ENCODE results near the gene COX10. TPM values are rescaled to one million over a fixed set of nuclear protein-coding genes. Genes with fewer than 3 reads are reported as not detected.

Gene COX10
- total RNA-seq, 5 donors from 2014 or later (not counting 1 experiment from before 2014, with no cell fraction given): 14.8 to 18.0 (median 16.3) TPM

- Mint-ChIP-seq H3K4me1 (peaks cover 23 to 33% (median 32%) of the 10 kb centered on the region in 3 donors), H3K27me3 (no peaks in the 10 kb centered on the region), H3K4me3 (no peak overlapping the region), H3K27ac (no peak overlapping the region), H3K9me3 (no peaks in the 10 kb centered on the region), H3K36me3 (peaks cover 48% of the 10 kb centered on the region)
- ATAC-seq (replicated peaks in 1 of 4) (no peak), DNase-seq (no peak)
- WGBS (ENCODE audit: insufficient coverage): no CpG with 5 or more reads among the region's 3 CpGs
- Histone ChIP-seq H3K4me3 (ENCODE audit: control insufficient read depth in 1 of 2, extremely low read depth in 1 of 2, low read length in 1 of 2) (no peak overlapping the region), H3K36me3 (ENCODE audit: control insufficient read depth in 2 of 2, extremely low read depth in 1 of 2, insufficient read depth in 1 of 2, low read length in 1 of 2) (peaks cover 0 to 10% of the 10 kb centered on the region in 2 donors), H3K27ac (ENCODE audit: low read length) (no peak overlapping the region), H3K4me1 (ENCODE audit: control insufficient read depth in 1 of 2, extremely low read depth in 1 of 2, insufficient read depth in 2 of 2, low read length in 2 of 2) (peaks cover 0 to 6% of the 10 kb centered on the region in 2 experiments), H3K9me3 (no peaks in the 10 kb centered on the region), H3K27me3 (replicated peaks in 1 of 2; ENCODE audit: control insufficient read depth in 2 of 2, extremely low read depth in 1 of 2, insufficient read depth in 2 of 2, low read length in 1 of 2) (no peaks in the 10 kb centered on the region)
- CTCF ChIA-PET: no interaction called here
- POLR2A ChIA-PET: interaction anchor here in 1 of 2 donors (0.6 kb wide), 1 partner anchor 196 kb away, joined by 3 read pairs; the partner anchor contains the start of gene HS3ST3B1
Measured at GRCh38 chr17:14104734-14105133, 35.4 kb downstream of the COX10 start.

GRCh38 chr17:14107889-14108288 lies 38.6 kb downstream of the COX10 start:
- Mint-ChIP-seq H3K4me3 (no peak overlapping the region), H3K4me1 (peaks cover 40 to 46% (median 43%) of the 10 kb centered on the region in 3 donors), H3K9me3 (no peaks in the 10 kb centered on the region), H3K27me3 (no peaks in the 10 kb centered on the region), H3K36me3 (peaks cover 31% of the 10 kb centered on the region), H3K27ac (no peak overlapping the region)
- Histone ChIP-seq H3K9me3 (no peaks in the 10 kb centered on the region), H3K4me1 (ENCODE audit: control insufficient read depth in 1 of 2, extremely low read depth in 1 of 2, insufficient read depth in 2 of 2, low read length in 2 of 2) (peaks cover 0 to 6% of the 10 kb centered on the region in 2 experiments), H3K27ac (ENCODE audit: low read length) (no peak overlapping the region), H3K4me3 (ENCODE audit: control insufficient read depth in 1 of 2, extremely low read depth in 1 of 2, low read length in 1 of 2) (no peak overlapping the region), H3K27me3 (replicated peaks in 1 of 2; ENCODE audit: control insufficient read depth in 2 of 2, extremely low read depth in 1 of 2, insufficient read depth in 2 of 2, low read length in 1 of 2) (no peaks in the 10 kb centered on the region), H3K36me3 (ENCODE audit: control insufficient read depth in 2 of 2, extremely low read depth in 1 of 2, insufficient read depth in 1 of 2, low read length in 1 of 2) (peaks cover 0 to 4% of the 10 kb centered on the region in 2 donors)
- no peak for ATAC-seq (replicated peaks in 1 of 4)
- CTCF ChIA-PET: no interaction called here
- no peak for DNase-seq
- POLR2A ChIA-PET: interaction anchor here in 1 of 2 donors (0.5 to 0.6 kb wide), 2 partner anchors 11 to 44 kb away, joined by 3 to 4 read pairs; no protein-coding TSS in a partner anchor

- Histone ChIP-seq H3K27me3 (replicated peaks in 1 of 2; ENCODE audit: control insufficient read depth in 2 of 2, extremely low read depth in 1 of 2, insufficient read depth in 2 of 2, low read length in 1 of 2) (no peaks in the 10 kb centered on the region), H3K36me3 (ENCODE audit: control insufficient read depth in 2 of 2, extremely low read depth in 1 of 2, insufficient read depth in 1 of 2, low read length in 1 of 2) (no peaks in the 10 kb centered on the region), H3K9me3 (no peaks in the 10 kb centered on the region), H3K27ac (ENCODE audit: low read length) (no peak overlapping the region), H3K4me1 (ENCODE audit: control insufficient read depth in 1 of 2, extremely low read depth in 1 of 2, insufficient read depth in 2 of 2, low read length in 2 of 2) (peaks cover 0 to 6% of the 10 kb centered on the region in 2 experiments), H3K4me3 (ENCODE audit: control insufficient read depth in 1 of 2, extremely low read depth in 1 of 2, low read length in 1 of 2) (no peak overlapping the region)
- ATAC-seq (replicated peaks in 1 of 4) (no peak), DNase-seq (no peak)
- Mint-ChIP-seq H3K4me3 (no peak overlapping the region), H3K36me3 (peaks cover 28% of the 10 kb centered on the region), H3K27me3 (no peaks in the 10 kb centered on the region), H3K9me3 (peaks cover 0 to 3% (median 2%) of the 10 kb centered on the region in 3 donors), H3K4me1 (peaks cover 61 to 69% (median 65%) of the 10 kb centered on the region in 3 donors), H3K27ac (no peak overlapping the region)
- ChIA-PET POLR2A (no interaction called here), CTCF (no interaction called here)
- 100% methylated on average over 1 of the region's 2 CpGs for WGBS (ENCODE audit: insufficient coverage)
Measured at GRCh38 chr17:14112407-14112806, 43.1 kb downstream of the COX10 start.

GRCh38 chr17:14113137-14113536 lies 43.8 kb downstream of the COX10 start:
- no peaks in the 10 kb centered on the region for H3K27me3 Mint-ChIP-seq
- H3K36me3 ChIP-seq (ENCODE audit: control insufficient read depth in 2 of 2, extremely low read depth in 1 of 2, insufficient read depth in 1 of 2, low read length in 1 of 2): no peaks in the 10 kb centered on the region
- H3K27ac ChIP-seq (ENCODE audit: low read length): no peak overlapping the region
- H3K4me3 ChIP-seq (ENCODE audit: control insufficient read depth in 1 of 2, extremely low read depth in 1 of 2, low read length in 1 of 2): no peak overlapping the region
- H3K9me3 ChIP-seq: no peaks in the 10 kb centered on the region
- H3K4me3 Mint-ChIP-seq: no peak overlapping the region
- no peak overlapping the region for H3K27ac Mint-ChIP-seq
- WGBS (ENCODE audit: insufficient coverage): no CpG with 5 or more reads among the region's 1 CpG
- ChIA-PET POLR2A (no interaction called here), CTCF (interaction anchor here in 1 of 2 donors (1.0 kb wide), 1 partner anchor 187 kb away, joined by 3 read pairs; the partner anchor contains the start of gene HS3ST3B1)
- peaks cover 57 to 62% (median 61%) of the 10 kb centered on the region in 3 donors for H3K4me1 Mint-ChIP-seq
- DNase-seq: no peak
- ATAC-seq (replicated peaks in 1 of 4): no peak
- H3K36me3 Mint-ChIP-seq: peaks cover 22% of the 10 kb centered on the region
- H3K4me1 ChIP-seq (ENCODE audit: control insufficient read depth in 1 of 2, extremely low read depth in 1 of 2, insufficient read depth in 2 of 2, low read length in 2 of 2): peaks cover 4 to 5% of the 10 kb centered on the region in 2 experiments
- no peaks in the 10 kb centered on the region for H3K27me3 ChIP-seq (replicated peaks in 1 of 2; ENCODE audit: control insufficient read depth in 2 of 2, extremely low read depth in 1 of 2, insufficient read depth in 2 of 2, low read length in 1 of 2)
- peaks cover 0 to 3% (median 2%) of the 10 kb centered on the region in 3 donors for H3K9me3 Mint-ChIP-seq

- Histone ChIP-seq H3K36me3 (ENCODE audit: control insufficient read depth in 2 of 2, extremely low read depth in 1 of 2, insufficient read depth in 1 of 2, low read length in 1 of 2) (no peaks in the 10 kb centered on the region), H3K27me3 (replicated peaks in 1 of 2; ENCODE audit: control insufficient read depth in 2 of 2, extremely low read depth in 1 of 2, insufficient read depth in 2 of 2, low read length in 1 of 2) (no peaks in the 10 kb centered on the region), H3K27ac (ENCODE audit: low read length) (no peak overlapping the region), H3K4me3 (ENCODE audit: control insufficient read depth in 1 of 2, extremely low read depth in 1 of 2, low read length in 1 of 2) (no peak overlapping the region), H3K4me1 (ENCODE audit: control insufficient read depth in 1 of 2, extremely low read depth in 1 of 2, insufficient read depth in 2 of 2, low read length in 2 of 2) (peaks cover 7% of the 10 kb centered on the region in 2 experiments), H3K9me3 (no peaks in the 10 kb centered on the region)
- WGBS (ENCODE audit: insufficient coverage): 96% methylated on average over 3 of the region's 4 CpGs
- ChIA-PET POLR2A (no interaction called here), CTCF (interaction anchor here (0.6 to 1.3 kb wide), 3 partner anchors 10 to 26 kb away, joined by 3 read pairs; no protein-coding TSS in a partner anchor)
- Mint-ChIP-seq H3K27me3 (no peaks in the 10 kb centered on the region), H3K4me1 (peaks cover 68 to 71% (median 69%) of the 10 kb centered on the region in 3 donors), H3K36me3 (peaks cover 16% of the 10 kb centered on the region), H3K27ac (peak overlapping the region in 1 of 2 donors; percentile 29), H3K9me3 (peaks cover 0 to 3% (median 2%) of the 10 kb centered on the region in 3 donors), H3K4me3 (no peak overlapping the region)
- no peak for DNase-seq
- ATAC-seq (replicated peaks in 1 of 4): no peak
Measured at GRCh38 chr17:14116263-14117024, 47.1 kb downstream of the COX10 start.

GRCh38 chr17:14118951-14119350 lies 49.6 kb downstream of the COX10 start:
- Histone ChIP-seq H3K36me3 (ENCODE audit: control insufficient read depth in 2 of 2, extremely low read depth in 1 of 2, insufficient read depth in 1 of 2, low read length in 1 of 2) (no peaks in the 10 kb centered on the region), H3K27ac (ENCODE audit: low read length) (peak overlapping the region; percentile 40), H3K9me3 (no peaks in the 10 kb centered on the region), H3K4me1 (ENCODE audit: control insufficient read depth in 1 of 2, extremely low read depth in 1 of 2, insufficient read depth in 2 of 2, low read length in 2 of 2) (peaks cover 10 to 16% of the 10 kb centered on the region in 2 experiments), H3K27me3 (replicated peaks in 1 of 2; ENCODE audit: control insufficient read depth in 2 of 2, extremely low read depth in 1 of 2, insufficient read depth in 2 of 2, low read length in 1 of 2) (no peaks in the 10 kb centered on the region), H3K4me3 (ENCODE audit: control insufficient read depth in 1 of 2, extremely low read depth in 1 of 2, low read length in 1 of 2) (no peak overlapping the region)
- ATAC-seq (replicated peaks in 1 of 4): peak; percentile 35 to 86 (median 54)
- DNase-seq: peak in 1 of 35 experiments; percentile 22
- peaks cover 74 to 78% (median 75%) of the 10 kb centered on the region in 3 donors for H3K4me1 Mint-ChIP-seq
- H3K9me3 Mint-ChIP-seq: peaks cover 0 to 3% (median 2%) of the 10 kb centered on the region in 3 donors
- no peaks in the 10 kb centered on the region for H3K27me3 Mint-ChIP-seq
- ChIA-PET POLR2A (interaction anchor here in 1 of 2 donors (0.6 kb wide), 1 partner anchor 182 kb away, joined by 3 read pairs; no protein-coding TSS in a partner anchor), CTCF (interaction anchor here (0.6 kb wide), 2 partner anchors 768 to 808 kb away, joined by 3 read pairs; no protein-coding TSS in a partner anchor)
- H3K4me3 Mint-ChIP-seq: no peak overlapping the region
- 0% methylated on average over 1 of the region's 2 CpGs for WGBS (ENCODE audit: insufficient coverage)
- H3K27ac Mint-ChIP-seq: peak overlapping the region; percentile 69 to 72
- H3K36me3 Mint-ChIP-seq: peaks cover 15% of the 10 kb centered on the region

All from T-cell (primary cell).